Omental fat pad (tissue), 4 donors: ENCODE data around the gene LRRC34. TPM values are rescaled to one million over a fixed set of nuclear protein-coding genes. Genes with fewer than 3 reads are reported as not detected.

Experiments used
- ATAC-seq: fragments of 150-250 bp; one replicate; pipeline ENCODE4 v1.9.1; 2016; ENCODE audit warnings: mild to moderate bottlenecking, moderate library complexity; ENCODE audit not compliant: low FRiP score
- DNase-seq: peaks from one replicate; pipeline ENCODE4 v3.0.0-alpha.2; 2019; ENCODE audit warnings: low spot score
- total RNA-seq, 4 donors: library from RNA; depleted of rRNA; stranded (reverse); fragments of >200 nt; gene quantifications; one replicate each; pipeline ENCODE4 v1.1.0, GENCODE V29; 2016
- TF ChIP-seq, protein P1 (sequence below), 3 donors: fragments of 450-650 bp; IDR thresholded peaks; one replicate each; pipeline ENCODE4 v1.5.1; 2016 to 2017; ENCODE audit warnings: antibody characterized with exemption in 3 of 3, mild to moderate bottlenecking in 3 of 3, moderate library complexity in 2 of 3

Gene LRRC34
- total RNA-seq, 4 donors from 2014 or later: 1.9 to 14.8 (median 2.7) TPM

DNA sequence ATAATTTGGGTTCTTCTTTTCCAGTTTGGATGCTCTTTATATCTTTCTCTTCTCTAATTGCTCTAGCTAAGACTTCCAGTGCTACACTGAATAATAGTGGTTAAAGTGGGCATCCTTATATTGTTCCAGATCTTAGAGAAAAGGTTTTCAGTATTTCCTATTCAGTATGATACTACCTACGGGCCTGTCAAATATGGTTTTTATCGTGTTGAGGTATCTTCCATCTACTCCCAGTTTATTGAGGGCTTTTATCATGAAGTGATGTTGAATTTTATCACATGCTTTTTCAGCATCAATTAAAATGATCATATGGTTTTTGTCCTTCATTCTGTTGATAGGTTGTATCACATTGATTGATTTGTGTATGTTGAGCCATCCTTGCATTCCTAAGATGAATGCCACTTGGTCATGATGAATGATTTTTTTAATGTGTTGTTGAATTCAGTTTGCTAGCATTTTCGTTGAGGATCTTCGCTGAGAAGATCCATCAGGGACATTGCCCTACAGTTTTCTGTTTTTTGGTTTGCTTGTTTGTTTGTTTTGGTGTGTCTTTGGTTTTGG lies 3.0 kb upstream of the LRRC34 start:
- no peak for ATAC-seq

DNA sequence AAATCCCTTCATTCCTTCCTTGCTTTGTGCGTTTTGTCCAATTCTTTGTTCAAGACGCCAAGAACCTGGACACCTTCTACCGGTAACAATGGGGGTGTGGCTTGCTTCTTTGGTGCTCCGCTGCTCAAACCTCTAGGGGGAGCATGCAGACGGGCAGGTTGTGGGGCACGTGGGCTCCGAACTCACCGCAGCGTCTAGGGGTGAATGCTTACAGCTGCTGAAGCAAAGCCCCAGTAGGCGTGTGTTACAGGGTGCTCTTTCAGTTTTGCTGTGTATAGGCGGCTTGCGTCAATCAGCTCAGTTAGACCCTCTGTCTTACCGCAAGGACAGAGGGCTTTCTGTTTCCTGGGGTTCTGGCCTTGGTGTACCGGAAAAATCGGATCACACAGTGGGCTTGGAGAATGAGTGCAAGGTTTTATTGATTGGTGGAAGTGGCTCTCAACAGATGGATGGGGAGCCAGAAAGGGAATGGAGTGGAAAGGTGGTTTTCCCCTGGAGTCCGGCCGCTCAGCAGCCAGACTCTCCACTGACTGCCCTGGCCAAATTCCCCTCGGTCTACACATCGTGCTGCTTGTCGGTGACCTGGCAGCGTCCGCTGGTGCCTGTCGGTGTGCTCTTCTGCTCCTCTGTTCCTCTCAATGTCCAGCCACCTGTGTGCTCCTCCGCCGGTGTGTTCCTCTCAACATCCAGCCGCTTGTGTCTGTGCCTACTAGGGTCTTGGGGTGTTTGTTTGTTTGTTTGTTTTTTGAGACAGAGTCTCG lies 1.2 kb upstream of the LRRC34 start:
- ATAC-seq (no peak), DNase-seq (no peak)
- TF ChIP-seq, protein P1, sequence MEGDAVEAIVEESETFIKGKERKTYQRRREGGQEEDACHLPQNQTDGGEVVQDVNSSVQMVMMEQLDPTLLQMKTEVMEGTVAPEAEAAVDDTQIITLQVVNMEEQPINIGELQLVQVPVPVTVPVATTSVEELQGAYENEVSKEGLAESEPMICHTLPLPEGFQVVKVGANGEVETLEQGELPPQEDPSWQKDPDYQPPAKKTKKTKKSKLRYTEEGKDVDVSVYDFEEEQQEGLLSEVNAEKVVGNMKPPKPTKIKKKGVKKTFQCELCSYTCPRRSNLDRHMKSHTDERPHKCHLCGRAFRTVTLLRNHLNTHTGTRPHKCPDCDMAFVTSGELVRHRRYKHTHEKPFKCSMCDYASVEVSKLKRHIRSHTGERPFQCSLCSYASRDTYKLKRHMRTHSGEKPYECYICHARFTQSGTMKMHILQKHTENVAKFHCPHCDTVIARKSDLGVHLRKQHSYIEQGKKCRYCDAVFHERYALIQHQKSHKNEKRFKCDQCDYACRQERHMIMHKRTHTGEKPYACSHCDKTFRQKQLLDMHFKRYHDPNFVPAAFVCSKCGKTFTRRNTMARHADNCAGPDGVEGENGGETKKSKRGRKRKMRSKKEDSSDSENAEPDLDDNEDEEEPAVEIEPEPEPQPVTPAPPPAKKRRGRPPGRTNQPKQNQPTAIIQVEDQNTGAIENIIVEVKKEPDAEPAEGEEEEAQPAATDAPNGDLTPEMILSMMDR (IDR thresholded peaks at IDR 0.05): no peak

More for the DNA sequence above, 3.0 kb upstream of the LRRC34 start:
- no peak for DNase-seq
- TF ChIP-seq, protein P1 (IDR thresholded peaks at IDR 0.05): no peak

DNA sequence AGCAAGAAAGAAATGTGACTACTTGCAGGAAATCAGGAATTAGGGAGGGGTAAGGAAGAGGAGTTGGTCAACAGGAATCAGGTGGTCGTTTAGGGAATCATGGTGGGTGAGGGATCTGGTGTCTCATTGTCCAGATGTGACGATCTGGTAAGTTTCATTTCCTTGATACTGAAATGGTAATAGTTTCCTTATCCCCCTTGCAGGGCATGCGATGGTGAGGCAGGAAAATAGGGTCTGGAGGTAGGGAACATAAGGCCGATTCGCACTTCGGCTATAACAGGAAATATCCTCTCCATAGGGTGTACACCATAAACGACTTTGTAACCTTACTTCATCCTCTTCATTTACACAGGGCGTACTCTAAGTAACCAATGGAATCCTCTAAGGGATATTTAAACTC lies 574 bp upstream of the LRRC34 start:
- TF ChIP-seq, protein P1 (IDR thresholded peaks at IDR 0.05): no peak
- ATAC-seq: no peak
- DNase-seq: no peak

DNA sequence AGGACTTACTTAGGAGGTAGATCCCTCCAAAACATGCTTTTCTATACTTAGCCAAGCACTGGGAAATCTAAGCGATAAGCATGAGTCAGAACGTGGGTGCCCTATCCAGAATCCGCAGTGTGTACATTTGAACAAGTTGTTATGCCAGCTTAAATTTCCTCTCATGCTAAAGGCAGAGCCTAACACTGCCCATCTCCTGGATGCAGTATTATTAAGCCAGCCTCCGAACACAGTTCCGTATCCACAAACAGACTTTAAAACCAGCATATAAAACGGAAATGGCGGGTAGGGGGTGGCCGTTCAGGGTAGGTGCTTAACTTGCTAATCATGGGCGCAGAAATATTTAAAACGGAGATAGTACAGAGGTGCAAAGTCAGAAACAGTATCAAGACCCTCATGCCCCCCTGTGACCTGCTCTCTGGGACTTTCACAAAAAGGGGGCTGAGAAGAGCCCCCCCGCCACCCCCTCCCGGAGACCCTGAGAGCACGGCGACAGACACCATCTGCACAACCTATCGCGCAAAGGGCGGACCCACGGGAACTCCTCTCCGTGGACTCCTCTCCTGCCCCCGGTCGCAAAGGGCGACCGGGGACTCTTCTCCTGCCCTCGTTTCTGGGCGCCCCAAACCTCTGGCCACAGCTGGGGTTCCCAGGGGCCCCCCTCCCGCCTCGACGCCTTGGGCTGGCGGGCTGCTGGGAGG lies 923 bp downstream of the LRRC34 start:
- TF ChIP-seq, protein P1 (IDR thresholded peaks at IDR 0.05): no peak
- ATAC-seq (peak; percentile 48), DNase-seq (no peak)

DNA sequence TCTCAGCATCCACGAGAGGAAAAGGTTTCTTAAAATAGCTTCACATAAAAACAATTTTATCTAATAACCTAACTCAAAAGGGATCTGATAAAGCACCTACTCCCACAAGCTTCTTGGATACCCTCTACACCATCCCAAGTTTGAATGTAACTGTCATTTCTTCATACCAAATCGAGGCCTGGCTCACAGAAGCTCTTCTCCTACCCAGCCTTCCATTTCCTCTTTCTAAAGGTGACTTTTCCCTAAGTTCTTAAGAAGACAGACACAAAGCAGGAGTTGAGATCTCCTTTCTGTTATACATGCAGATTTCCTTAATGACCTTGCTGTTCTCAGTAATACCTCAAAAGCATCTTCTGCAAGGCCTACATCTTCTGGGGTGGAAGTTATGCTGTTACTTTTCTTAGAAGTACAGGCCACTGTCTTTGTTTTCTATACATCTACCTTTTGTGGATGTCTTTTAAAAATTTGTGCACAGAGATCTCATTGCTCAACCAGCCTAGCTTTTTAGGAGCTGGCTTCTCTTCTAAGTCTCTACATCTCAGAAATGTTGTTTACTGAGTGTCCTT lies 3.4 kb downstream of the LRRC34 start:
- TF ChIP-seq, protein P1 (IDR thresholded peaks at IDR 0.05): no peak
- no peak for ATAC-seq
- DNase-seq: no peak

DNA sequence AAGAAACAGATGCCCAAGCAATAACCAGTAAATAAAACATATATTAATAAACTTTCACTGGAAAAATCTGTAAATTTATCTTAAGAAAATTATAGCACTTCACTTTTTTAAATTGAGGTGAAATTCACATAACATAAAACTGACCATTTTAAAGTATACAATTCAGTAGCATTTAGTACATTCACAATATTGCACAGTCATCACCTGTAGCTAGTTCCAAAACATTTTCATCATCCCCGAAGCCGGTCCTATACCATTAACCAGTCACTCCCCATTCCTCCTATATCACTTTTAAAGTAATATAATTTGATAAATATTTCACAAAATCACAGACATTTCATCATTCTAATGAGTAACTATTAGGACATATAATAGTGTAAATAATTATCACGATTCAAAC lies 8.0 kb downstream of the LRRC34 start:
- no peak for DNase-seq
- TF ChIP-seq, protein P1 (IDR thresholded peaks at IDR 0.05): no peak

More for the DNA sequence above, 8.0 kb downstream of the LRRC34 start:
- ATAC-seq: no peak
